ENCODE data around the gene MDN1. TPM values are rescaled to one million over a fixed set of nuclear protein-coding genes. Genes with fewer than 3 reads are reported as not detected.

MDN1 gene
- total and polyA plus RNA-seq, 8 donors = 5.5 to 69.2 (median 17.7) TPM

GRCh38 chr6:89630488-89630887 lies 189.1 kb downstream of the MDN1 start:
- no peak for DNase-seq
- no peak for TF ChIP-seq EP300 (IDR thresholded peaks at IDR 0.05)
- intact Hi-C loops (cut with DNase I; ENCODE audit: low total_unique reads) = no loop called here
- WGBS, 5 donors = 78 to 92% (median 82%) methylated on average over 9 of the region's 9 CpGs
- no peak overlapping the region for H3K27ac ChIP-seq
- H3K4me1 ChIP-seq = no peaks in the 10 kb centered on the region
- no peaks in the 10 kb centered on the region for H3K27me3 ChIP-seq
- no peaks in the 10 kb centered on the region for H3K9me3 ChIP-seq
- H3K36me3 ChIP-seq = peaks cover 3 to 50% (median 48%) of the 10 kb centered on the region in 4 donors
- no peak overlapping the region for H3K4me3 ChIP-seq

- Histone ChIP-seq H3K4me3 (no peak overlapping the region), H3K4me1 (no peaks in the 10 kb centered on the region), H3K27ac (no peak overlapping the region), H3K9me3 (no peaks in the 10 kb centered on the region), H3K27me3 (no peaks in the 10 kb centered on the region), H3K36me3 (peaks cover 0 to 61% (median 25%) of the 10 kb centered on the region in 4 donors)
- 88 to 95% (median 91%) methylated on average over 8 of the region's 8 CpGs for WGBS, 5 donors
- no peak for DNase-seq
- intact Hi-C loops (cut with DNase I; ENCODE audit: low total_unique reads) = no loop called here
- TF ChIP-seq EP300 (IDR thresholded peaks at IDR 0.05) (no peak), CTCF (IDR thresholded peaks at IDR 0.05) (no peak), POLR2A (IDR thresholded peaks at IDR 0.05) (no peak), POLR2AphosphoS5 (IDR thresholded peaks at IDR 0.05) (no peak)
Measured at GRCh38 chr6:89623749-89624148, 195.8 kb downstream of the MDN1 start.

- no peaks in the 10 kb centered on the region for H3K27me3 ChIP-seq
- intact Hi-C loops (cut with DNase I; ENCODE audit: low total_unique reads) = no loop called here
- no peaks in the 10 kb centered on the region for H3K9me3 ChIP-seq
- no peaks in the 10 kb centered on the region for H3K4me1 ChIP-seq
- no peak for TF ChIP-seq CTCF (IDR thresholded peaks at IDR 0.05)
- no peak for TF ChIP-seq POLR2A (IDR thresholded peaks at IDR 0.05)
- H3K27ac ChIP-seq = no peak overlapping the region
- peaks cover 0 to 44% (median 7%) of the 10 kb centered on the region in 4 donors for H3K36me3 ChIP-seq
- no peak overlapping the region for H3K4me3 ChIP-seq
- WGBS, 5 donors = 82 to 89% (median 88%) methylated on average over 6 of the region's 6 CpGs
- no peak for DNase-seq
Measured at GRCh38 chr6:89619567-89619966, 200.0 kb downstream of the MDN1 start.

- H3K27me3 ChIP-seq = no peaks in the 10 kb centered on the region
- no peaks in the 10 kb centered on the region for H3K4me1 ChIP-seq
- intact Hi-C loops (cut with DNase I; ENCODE audit: low total_unique reads) = no loop called here
- no peak for TF ChIP-seq POLR2A (IDR thresholded peaks at IDR 0.05)
- no peak for TF ChIP-seq POLR2AphosphoS5 (IDR thresholded peaks at IDR 0.05)
- no peak for TF ChIP-seq CTCF (IDR thresholded peaks at IDR 0.05)
- TF ChIP-seq EP300 (IDR thresholded peaks at IDR 0.05) = no peak
- 93 to 99% (median 96%) methylated on average over 6 of the region's 6 CpGs for WGBS, 5 donors
- no peak for DNase-seq
- H3K36me3 ChIP-seq = peaks cover 0 to 39% (median 2%) of the 10 kb centered on the region in 4 donors
- no peaks in the 10 kb centered on the region for H3K9me3 ChIP-seq
- H3K4me3 ChIP-seq = no peak overlapping the region
- no peak overlapping the region for H3K27ac ChIP-seq
Measured at GRCh38 chr6:89618026-89618425, 201.6 kb downstream of the MDN1 start.

GRCh38 chr6:89616531-89616930 lies 203.1 kb downstream of the MDN1 start:
- Histone ChIP-seq H3K4me3 (no peak overlapping the region), H3K27ac (no peak overlapping the region), H3K4me1 (no peaks in the 10 kb centered on the region), H3K27me3 (no peaks in the 10 kb centered on the region), H3K36me3 (peaks cover 0 to 32% (median 0%) of the 10 kb centered on the region in 4 donors), H3K9me3 (no peaks in the 10 kb centered on the region)
- TF ChIP-seq POLR2A (IDR thresholded peaks at IDR 0.05) = no peak
- DNase-seq = no peak
- WGBS, 5 donors = 83 to 92% (median 90%) methylated on average over 4 to 5 of the region's 5 CpGs
- intact Hi-C loops (cut with DNase I; ENCODE audit: low total_unique reads) = no loop called here

Data from stomach (tissue), 9 donors.